GM12875 (cell line): ENCODE results near the gene SSC4D.
"Not testable (repeated sequence)": the region's sequence is repeated elsewhere in the genome, so short reads cannot be mapped to it uniquely, and the experiment has no call there.

Source experiments
- H3K4me3 ChIP-seq: one replicate; pipeline ENCODE4 v1.5.1; 2011; ENCODE audit warnings: low read depth, low read length, control low read depth
- TF ChIP-seq, protein P1 (sequence below): IDR thresholded peaks from 2 replicates; pipeline ENCODE4 v1.5.1; 2011; ENCODE audit warnings: low read depth, mild to moderate bottlenecking, control low read depth, inconsistent platforms, low read length, moderate library complexity, borderline replicate concordance; ENCODE audit not compliant: insufficient read depth

SSC4D gene

DNA sequence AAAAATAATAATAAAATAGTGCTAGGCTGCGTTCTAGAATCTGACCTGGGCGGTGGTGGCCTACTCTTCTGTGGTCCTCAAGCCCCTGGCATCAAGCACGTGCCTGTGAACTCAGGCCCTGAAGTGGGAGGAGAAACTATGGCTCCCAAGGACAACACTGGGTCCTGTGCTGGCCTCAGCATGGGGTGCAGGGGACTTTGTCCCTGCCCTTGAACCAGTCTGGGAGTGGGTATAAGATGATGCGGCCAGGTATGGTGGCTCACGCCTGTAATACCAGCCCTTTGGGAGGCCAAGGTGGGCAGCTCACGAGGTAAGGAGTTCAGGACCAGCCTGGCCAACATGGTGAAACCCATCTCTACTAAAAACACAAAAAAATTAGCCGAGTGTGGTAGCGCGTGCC is 20.7 kb upstream of the SSC4D start:
- TF ChIP-seq, protein P1, sequence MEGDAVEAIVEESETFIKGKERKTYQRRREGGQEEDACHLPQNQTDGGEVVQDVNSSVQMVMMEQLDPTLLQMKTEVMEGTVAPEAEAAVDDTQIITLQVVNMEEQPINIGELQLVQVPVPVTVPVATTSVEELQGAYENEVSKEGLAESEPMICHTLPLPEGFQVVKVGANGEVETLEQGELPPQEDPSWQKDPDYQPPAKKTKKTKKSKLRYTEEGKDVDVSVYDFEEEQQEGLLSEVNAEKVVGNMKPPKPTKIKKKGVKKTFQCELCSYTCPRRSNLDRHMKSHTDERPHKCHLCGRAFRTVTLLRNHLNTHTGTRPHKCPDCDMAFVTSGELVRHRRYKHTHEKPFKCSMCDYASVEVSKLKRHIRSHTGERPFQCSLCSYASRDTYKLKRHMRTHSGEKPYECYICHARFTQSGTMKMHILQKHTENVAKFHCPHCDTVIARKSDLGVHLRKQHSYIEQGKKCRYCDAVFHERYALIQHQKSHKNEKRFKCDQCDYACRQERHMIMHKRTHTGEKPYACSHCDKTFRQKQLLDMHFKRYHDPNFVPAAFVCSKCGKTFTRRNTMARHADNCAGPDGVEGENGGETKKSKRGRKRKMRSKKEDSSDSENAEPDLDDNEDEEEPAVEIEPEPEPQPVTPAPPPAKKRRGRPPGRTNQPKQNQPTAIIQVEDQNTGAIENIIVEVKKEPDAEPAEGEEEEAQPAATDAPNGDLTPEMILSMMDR, result no peak
- no peak overlapping the region for H3K4me3 ChIP-seq

DNA sequence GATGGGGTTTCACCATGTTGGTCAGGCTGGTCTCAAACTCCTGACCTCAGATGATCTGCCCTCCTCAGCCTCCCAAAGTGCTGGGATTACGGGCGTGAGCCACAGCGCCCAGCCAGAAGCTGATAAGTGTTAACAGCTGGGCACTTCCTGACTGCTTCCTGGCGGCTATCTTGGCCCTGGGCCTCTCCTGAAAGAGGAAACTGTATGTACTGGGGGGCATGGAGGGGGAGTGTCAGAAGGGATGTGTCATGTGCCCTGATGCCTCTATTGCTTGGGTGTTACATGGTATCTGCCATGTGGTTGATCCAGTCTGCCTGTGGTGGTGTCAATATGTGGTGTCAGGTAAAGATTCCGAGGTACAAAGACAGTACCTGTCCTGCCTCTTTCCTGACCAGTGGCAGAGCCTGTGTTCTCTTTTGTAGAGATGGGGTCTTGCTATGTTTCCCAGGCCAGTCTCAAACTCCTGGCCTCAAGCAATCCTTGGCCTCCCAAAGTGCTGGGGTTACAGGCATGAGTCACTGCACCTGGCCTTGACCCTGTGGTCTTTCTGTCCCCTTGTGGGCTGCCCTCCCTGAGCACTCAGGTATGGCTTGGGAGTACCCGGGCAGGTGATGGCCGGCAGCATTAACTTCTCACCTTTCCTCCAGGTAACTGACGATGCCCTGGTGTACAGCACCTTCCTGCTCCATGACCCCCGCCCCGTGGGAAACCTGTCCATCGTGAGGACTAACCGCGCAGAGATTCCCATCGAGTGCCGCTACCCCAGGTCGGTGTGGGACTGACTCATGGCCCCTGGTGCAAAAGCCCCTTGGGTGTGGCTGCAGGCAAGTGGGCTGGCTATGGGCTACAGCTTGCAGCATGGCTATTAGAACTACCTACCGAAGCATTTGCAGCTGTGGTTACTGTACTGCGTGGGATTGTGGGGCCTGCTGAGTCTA is 19.6 kb upstream of the SSC4D start:
- no peak overlapping the region for H3K4me3 ChIP-seq
- TF ChIP-seq, protein P1, result no peak

DNA sequence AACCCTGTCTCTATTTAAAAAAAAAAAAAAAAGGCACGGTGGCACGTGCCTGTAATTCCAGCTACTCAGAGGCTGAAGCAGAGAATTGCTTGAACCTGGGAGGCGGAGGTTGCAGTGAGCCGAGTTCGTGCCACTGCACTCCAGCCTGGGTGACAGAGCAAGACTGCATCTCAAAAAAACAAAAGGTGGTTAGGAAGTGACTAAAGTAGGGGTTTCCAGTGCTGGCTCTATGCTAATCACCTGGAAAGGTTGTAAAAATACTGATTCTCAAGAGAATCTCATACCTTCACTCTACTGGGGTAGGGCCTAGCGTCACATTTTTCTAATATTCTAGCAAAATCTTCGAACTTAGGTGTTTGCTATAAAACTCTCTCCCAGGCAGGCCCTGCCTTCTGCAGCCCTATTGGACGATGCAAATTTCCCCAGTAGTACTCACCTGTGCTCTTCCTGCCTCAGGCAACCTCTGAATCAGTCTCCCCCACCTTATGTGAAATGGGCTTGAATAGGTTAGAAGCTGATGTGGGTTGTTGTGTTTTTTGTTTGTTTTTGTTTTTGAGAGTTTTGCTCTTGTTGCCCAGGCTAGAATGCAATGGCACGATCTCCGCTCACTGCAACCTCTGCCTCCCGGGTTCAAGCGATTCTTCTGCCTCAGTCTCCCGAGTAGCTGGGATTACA is 18.8 kb upstream of the SSC4D start:
- H3K4me3 ChIP-seq, result no peak overlapping the region
- TF ChIP-seq, protein P1, result no peak

DNA sequence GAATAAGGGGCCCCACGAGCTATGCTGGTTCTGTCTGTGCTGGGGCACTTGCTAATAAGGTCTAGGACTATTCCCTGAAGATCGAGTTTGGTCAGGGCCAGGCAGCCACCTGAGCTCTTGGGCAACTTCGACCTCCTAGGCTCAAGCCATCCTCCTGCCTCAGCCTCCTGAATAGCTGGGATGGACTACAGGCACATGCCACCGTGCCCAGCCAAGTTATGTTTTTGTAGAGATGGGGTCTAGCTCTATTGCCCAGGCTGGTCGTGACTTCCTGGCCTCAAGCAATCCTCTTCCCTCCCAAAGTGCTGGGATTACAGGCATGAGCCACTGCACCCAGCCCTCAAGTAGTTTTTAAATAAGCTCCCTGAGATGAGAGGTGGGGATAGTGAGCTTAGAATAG is 18.1 kb upstream of the SSC4D start:
- TF ChIP-seq, protein P1, result no peak
- H3K4me3 ChIP-seq, result no peak overlapping the region

DNA sequence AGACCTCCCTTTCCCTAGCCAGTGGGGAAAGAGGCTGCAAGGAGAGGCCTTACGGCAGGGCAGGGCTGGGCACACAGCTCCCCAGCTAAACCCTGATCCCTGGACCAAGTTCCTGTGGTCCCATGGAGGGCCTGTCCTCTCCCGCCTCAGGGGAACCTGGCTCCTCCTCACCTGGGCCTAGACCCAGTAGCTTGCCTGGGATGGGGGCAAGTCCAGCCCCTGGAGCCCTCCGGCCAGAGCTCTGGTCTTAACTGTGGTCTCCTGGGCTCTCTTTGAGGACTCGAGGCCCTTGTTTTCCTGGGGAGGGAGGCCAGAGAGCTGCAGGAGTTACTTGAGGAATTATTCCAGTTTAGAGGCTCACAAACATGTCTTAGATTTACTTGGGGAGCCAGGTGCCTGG is 16.7 kb upstream of the SSC4D start:
- H3K4me3 ChIP-seq, result no peak overlapping the region
- TF ChIP-seq, protein P1, result no peak

DNA sequence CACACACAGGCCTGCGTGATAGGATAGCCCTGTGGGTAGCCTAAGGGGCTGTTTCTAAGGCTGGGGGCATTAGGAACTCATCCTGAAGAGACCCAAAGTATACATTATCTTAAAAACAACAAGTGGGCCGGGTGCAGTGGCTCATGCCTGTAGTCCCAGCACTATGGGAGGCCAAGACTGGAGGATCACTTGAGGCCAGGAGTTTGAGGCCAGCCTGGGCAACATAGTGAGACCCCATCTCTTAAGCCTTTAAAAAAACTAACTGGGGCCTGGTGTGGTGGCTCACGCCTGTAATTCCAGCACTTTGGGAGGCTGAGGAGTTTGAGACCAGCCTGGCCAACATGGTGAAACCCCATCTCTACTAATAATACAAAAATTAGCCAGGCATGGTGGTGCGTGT is 16.1 kb upstream of the SSC4D start:
- not testable (repeated sequence) for H3K4me3 ChIP-seq

DNA sequence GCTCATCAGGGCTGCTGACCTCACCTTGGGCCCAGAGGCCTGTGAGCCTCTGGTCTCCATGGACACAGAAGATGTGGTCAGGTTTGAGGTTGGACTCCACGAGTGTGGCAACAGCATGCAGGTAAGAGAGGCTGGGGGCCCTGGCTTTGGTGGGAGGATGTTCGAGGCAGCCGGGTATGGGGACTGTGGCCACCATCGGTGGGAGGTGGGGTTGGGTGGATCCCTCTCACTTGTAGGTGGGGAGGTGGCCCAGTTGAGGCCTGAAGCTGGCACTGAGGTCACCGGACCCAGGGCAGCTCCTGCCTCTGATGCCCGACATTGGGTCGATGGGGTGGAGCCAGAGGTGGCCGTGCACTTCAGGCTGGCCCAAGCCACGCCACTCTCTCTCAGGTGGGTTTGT is 15.7 kb upstream of the SSC4D start:
- TF ChIP-seq, protein P1, result no peak
- H3K4me3 ChIP-seq, result no peak overlapping the region
